Nephron (organoid): Measurements from ENCODE around the gene CLDN16.

Experiments
- H3K27ac Mint-ChIP-seq, 3 experiments: 2 replicates each; pipeline ENCODE4 v1.8.0; 2020; ENCODE audit warnings: mixed read lengths in 3 of 3, mild to moderate bottlenecking in 2 of 3, moderate library complexity in 1 of 3
- H3K27me3 Mint-ChIP-seq: 2 replicates; pipeline ENCODE4 v1.8.0; 2021; ENCODE audit warnings: low read depth, mild to moderate bottlenecking, moderate library complexity, mixed read lengths
- H3K36me3 Mint-ChIP-seq: 2 replicates; pipeline ENCODE4 v1.8.0; 2020; ENCODE audit warnings: low read depth, mixed read lengths
- H3K4me1 Mint-ChIP-seq: 2 replicates; pipeline ENCODE4 v1.8.0; 2020; ENCODE audit warnings: mixed read lengths
- H3K4me3 Mint-ChIP-seq, 3 experiments: 2 replicates each; pipeline ENCODE4 v1.8.0; 2020; ENCODE audit warnings: mild to moderate bottlenecking in 3 of 3, mixed read lengths in 3 of 3, moderate library complexity in 2 of 3
- H3K9me3 Mint-ChIP-seq: 2 replicates; pipeline ENCODE4 v1.8.0; 2020; ENCODE audit warnings: mixed read lengths
- TF ChIP-seq, protein P1 (sequence below), 3 experiments: fragments of 200-600 bp; sonication (generic); IDR thresholded peaks; one replicate each; pipeline ENCODE4 v1.5.0; 2021; ENCODE audit warnings: antibody characterized with exemption in 3 of 3; ENCODE audit not compliant: unreplicated experiment in 3 of 3

Gene CLDN16

DNA sequence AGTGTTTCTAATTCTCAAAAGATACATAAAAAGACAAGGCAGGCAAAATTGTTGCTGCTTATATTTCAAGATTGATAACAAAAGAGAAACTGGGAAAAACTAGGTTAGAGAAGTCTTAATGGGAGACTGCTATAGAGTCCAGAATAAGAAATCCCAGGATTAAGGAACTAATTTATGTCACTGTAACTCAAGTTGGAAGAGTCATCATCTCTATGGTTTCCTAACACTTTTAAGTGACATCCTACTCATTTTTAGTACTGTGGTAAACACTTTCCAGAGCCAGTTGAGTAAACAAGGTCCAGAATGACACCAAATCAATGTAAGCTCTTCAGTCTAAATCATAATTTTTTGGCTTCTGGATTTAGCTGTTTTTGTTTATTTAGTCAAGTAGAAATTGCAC lies 8.0 kb downstream of the CLDN16 start:
- no peak overlapping the region for H3K27ac Mint-ChIP-seq
- no peaks in the 10 kb centered on the region for H3K36me3 Mint-ChIP-seq
- no peaks in the 10 kb centered on the region for H3K9me3 Mint-ChIP-seq
- TF ChIP-seq, protein P1, sequence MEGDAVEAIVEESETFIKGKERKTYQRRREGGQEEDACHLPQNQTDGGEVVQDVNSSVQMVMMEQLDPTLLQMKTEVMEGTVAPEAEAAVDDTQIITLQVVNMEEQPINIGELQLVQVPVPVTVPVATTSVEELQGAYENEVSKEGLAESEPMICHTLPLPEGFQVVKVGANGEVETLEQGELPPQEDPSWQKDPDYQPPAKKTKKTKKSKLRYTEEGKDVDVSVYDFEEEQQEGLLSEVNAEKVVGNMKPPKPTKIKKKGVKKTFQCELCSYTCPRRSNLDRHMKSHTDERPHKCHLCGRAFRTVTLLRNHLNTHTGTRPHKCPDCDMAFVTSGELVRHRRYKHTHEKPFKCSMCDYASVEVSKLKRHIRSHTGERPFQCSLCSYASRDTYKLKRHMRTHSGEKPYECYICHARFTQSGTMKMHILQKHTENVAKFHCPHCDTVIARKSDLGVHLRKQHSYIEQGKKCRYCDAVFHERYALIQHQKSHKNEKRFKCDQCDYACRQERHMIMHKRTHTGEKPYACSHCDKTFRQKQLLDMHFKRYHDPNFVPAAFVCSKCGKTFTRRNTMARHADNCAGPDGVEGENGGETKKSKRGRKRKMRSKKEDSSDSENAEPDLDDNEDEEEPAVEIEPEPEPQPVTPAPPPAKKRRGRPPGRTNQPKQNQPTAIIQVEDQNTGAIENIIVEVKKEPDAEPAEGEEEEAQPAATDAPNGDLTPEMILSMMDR (IDR thresholded peaks at IDR 0.05; ENCODE audit: unreplicated experiment in 3 of 3) = no peak
- no peaks in the 10 kb centered on the region for H3K4me1 Mint-ChIP-seq
- no peaks in the 10 kb centered on the region for H3K27me3 Mint-ChIP-seq
- H3K4me3 Mint-ChIP-seq = no peak overlapping the region

DNA sequence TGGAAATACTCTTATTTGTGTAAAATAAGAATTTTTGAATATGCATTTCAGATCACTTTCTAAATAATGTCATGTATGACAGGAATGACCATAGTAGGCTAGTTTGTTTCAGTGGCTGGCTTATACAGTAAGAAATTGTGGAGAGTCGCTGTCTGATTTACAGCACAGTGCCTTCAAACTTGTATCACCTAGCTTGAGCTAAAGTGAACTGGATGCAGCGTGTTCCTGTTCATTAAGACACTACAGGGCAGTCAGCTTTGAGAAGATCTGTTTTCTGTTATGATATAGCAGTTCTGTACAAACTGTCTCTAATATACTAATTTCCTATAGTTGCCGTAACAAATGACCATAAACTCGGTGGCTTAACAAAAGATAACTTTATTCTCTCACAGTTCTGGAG lies 9.9 kb downstream of the CLDN16 start:
- Mint-ChIP-seq H3K4me3 (no peak overlapping the region), H3K4me1 (peaks cover 5% of the 10 kb centered on the region), H3K9me3 (no peaks in the 10 kb centered on the region), H3K36me3 (no peaks in the 10 kb centered on the region), H3K27ac (peak overlapping the region in 1 of 3 experiments; percentile 62), H3K27me3 (no peaks in the 10 kb centered on the region)
- TF ChIP-seq, protein P1 (IDR thresholded peaks at IDR 0.05; ENCODE audit: unreplicated experiment in 3 of 3) = no peak

DNA sequence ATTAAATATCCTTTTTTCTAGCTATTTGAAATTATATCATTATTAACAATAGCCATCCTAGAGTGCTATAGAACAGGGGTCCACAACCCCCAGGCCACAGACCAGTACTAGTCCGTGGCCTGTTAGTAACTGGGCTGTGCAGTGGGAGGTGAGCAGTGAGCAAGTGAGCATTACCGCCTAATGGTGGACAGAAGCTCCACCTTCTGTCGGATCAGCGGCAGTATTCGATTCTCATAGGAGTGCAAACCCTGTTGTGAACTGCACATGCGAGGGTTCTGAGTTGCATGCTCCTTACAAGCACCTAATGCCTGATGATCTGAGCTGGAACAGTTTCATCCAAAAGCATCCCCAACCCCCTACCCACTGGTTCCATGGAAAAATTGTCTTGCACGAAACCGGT lies 11.7 kb downstream of the CLDN16 start:
- H3K9me3 Mint-ChIP-seq = no peaks in the 10 kb centered on the region
- no peaks in the 10 kb centered on the region for H3K36me3 Mint-ChIP-seq
- no peak overlapping the region for H3K4me3 Mint-ChIP-seq
- H3K27me3 Mint-ChIP-seq = no peaks in the 10 kb centered on the region
- TF ChIP-seq, protein P1 (IDR thresholded peaks at IDR 0.05; ENCODE audit: unreplicated experiment in 3 of 3) = no peak
- H3K4me1 Mint-ChIP-seq = peaks cover 5% of the 10 kb centered on the region
- H3K27ac Mint-ChIP-seq = no peak overlapping the region

DNA sequence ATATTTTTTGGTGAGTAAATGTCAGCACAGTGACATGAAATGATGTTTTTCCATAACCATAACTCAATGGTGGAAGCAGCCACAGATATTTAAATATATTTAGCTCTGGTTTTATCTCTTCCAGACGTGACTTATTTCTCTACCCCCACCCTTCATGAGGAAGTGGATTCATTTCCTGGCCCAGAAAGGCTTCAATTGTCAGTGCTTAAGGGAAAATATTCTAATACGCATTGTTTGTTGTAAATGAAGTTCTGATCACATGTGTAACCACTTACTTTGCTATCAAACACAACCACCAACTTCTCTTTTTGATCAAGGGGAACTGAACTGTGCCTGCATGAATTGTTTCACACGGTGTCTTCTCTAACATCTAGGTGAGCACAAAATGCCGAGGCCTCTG lies 14.0 kb downstream of the CLDN16 start:
- Mint-ChIP-seq H3K4me3 (no peak overlapping the region), H3K4me1 (peaks cover 5% of the 10 kb centered on the region), H3K27me3 (no peaks in the 10 kb centered on the region), H3K27ac (no peak overlapping the region), H3K36me3 (no peaks in the 10 kb centered on the region), H3K9me3 (no peaks in the 10 kb centered on the region)
- TF ChIP-seq, protein P1 (IDR thresholded peaks at IDR 0.05; ENCODE audit: unreplicated experiment in 3 of 3) = no peak

DNA sequence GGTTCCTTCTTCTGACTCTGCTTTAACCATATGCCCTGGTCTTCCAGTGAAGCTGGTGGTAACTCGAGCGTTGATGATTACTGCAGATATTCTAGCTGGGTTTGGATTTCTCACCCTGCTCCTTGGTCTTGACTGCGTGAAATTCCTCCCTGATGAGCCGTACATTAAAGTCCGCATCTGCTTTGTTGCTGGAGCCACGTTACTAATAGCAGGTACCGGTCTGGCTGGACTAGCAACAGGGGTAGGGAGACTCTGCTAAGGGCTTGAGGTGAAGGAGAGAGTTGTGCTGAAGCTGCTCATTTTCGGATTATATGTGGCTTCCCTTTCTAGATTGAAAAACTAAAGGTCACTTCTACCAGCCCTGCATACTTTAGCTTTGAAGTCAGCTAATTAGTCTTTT lies 16.8 kb downstream of the CLDN16 start:
- TF ChIP-seq, protein P1 (IDR thresholded peaks at IDR 0.05; ENCODE audit: unreplicated experiment in 3 of 3) = no peak
- no peaks in the 10 kb centered on the region for H3K36me3 Mint-ChIP-seq
- no peaks in the 10 kb centered on the region for H3K9me3 Mint-ChIP-seq
- H3K27me3 Mint-ChIP-seq = no peaks in the 10 kb centered on the region
- no peak overlapping the region for H3K4me3 Mint-ChIP-seq
- peaks cover 5% of the 10 kb centered on the region for H3K4me1 Mint-ChIP-seq
- no peak overlapping the region for H3K27ac Mint-ChIP-seq

DNA sequence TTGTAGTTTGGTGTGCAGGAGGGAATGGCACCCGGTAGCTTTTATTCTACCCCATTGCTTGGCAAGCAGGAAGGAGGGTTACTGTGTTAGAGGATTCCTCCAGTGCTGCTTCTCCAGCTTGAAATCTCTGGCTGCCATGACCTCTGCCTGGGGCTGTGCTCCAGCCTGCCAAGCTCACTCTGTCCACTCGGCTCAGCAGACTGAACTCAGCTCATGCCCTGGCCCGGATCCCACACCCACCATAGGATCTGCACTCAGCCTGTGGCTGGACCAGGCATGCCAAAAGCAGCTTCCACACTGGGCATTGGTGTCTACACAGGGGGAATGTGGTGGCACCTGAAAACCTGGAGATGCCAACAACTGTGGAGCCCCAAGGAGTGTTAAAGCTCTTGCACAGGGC lies 26.3 kb downstream of the CLDN16 start:
- no peak overlapping the region for H3K27ac Mint-ChIP-seq
- no peaks in the 10 kb centered on the region for H3K27me3 Mint-ChIP-seq
- no peaks in the 10 kb centered on the region for H3K36me3 Mint-ChIP-seq
- H3K4me1 Mint-ChIP-seq = no peaks in the 10 kb centered on the region
- TF ChIP-seq, protein P1 (IDR thresholded peaks at IDR 0.05; ENCODE audit: unreplicated experiment in 3 of 3) = no peak
- peaks cover 8% of the 10 kb centered on the region for H3K9me3 Mint-ChIP-seq
- H3K4me3 Mint-ChIP-seq = no peak overlapping the region
